ENCODE results near the gene ABCC3.

The ABCC3 gene

GRCh38 chr17:50647187-50647586 lies 12.5 kb downstream of the ABCC3 start:
- no peak overlapping the region for H3K4me3 ChIP-seq (ENCODE audit: low read depth, low read length)

GRCh38 chr17:50649042-50649908 lies 14.6 kb downstream of the ABCC3 start:
- H3K4me3 ChIP-seq (ENCODE audit: low read depth, low read length), result no peak overlapping the region
- TF ChIP-seq CTCF (IDR thresholded peaks at IDR 0.05; ENCODE audit: borderline replicate concordance, insufficient read depth, low read depth, low read length), result no peak

More at GRCh38 chr17:50647187-50647586, 12.5 kb downstream of the ABCC3 start:
- TF ChIP-seq CTCF (IDR thresholded peaks at IDR 0.05; ENCODE audit: borderline replicate concordance, insufficient read depth, low read depth, low read length), result no peak

GRCh38 chr17:50651661-50652060 lies 17.0 kb downstream of the ABCC3 start:
- no peak overlapping the region for H3K4me3 ChIP-seq (ENCODE audit: low read depth, low read length)
- TF ChIP-seq CTCF (IDR thresholded peaks at IDR 0.05; ENCODE audit: borderline replicate concordance, insufficient read depth, low read depth, low read length), result no peak

GRCh38 chr17:50653738-50654137 lies 19.1 kb downstream of the ABCC3 start:
- TF ChIP-seq CTCF (IDR thresholded peaks at IDR 0.05; ENCODE audit: borderline replicate concordance, insufficient read depth, low read depth, low read length), result no peak
- H3K4me3 ChIP-seq (ENCODE audit: low read depth, low read length), result no peak overlapping the region

- H3K4me3 ChIP-seq (ENCODE audit: low read depth, low read length), result no peak overlapping the region
- TF ChIP-seq CTCF (IDR thresholded peaks at IDR 0.05; ENCODE audit: borderline replicate concordance, insufficient read depth, low read depth, low read length), result no peak
These were observed 21.8 kb downstream of the ABCC3 start for GRCh38 chr17:50656509-50656908.

- no peak overlapping the region for H3K4me3 ChIP-seq (ENCODE audit: low read depth, low read length)
- TF ChIP-seq CTCF (IDR thresholded peaks at IDR 0.05; ENCODE audit: borderline replicate concordance, insufficient read depth, low read depth, low read length), result no peak
These were observed 22.4 kb downstream of the ABCC3 start for GRCh38 chr17:50657054-50657453.

GRCh38 chr17:50657627-50658026 lies 22.9 kb downstream of the ABCC3 start:
- no peak for TF ChIP-seq CTCF (IDR thresholded peaks at IDR 0.05; ENCODE audit: borderline replicate concordance, insufficient read depth, low read depth, low read length)
- no peak overlapping the region for H3K4me3 ChIP-seq (ENCODE audit: low read depth, low read length)

Measured in GM12875 (cell line).